Stimulated activated CD8-positive, alpha-beta memory T cell treated with anti-CD3 and anti-CD28 coated beads, Interleukin-4, amount 100 ng/mL, for 24 hours (primary cell): ENCODE results near the gene PCTP.

ENCODE experiments used
- DNase-seq: peaks from one replicate; pipeline ENCODE4 v3.0.0-alpha.2; 2020; ENCODE audit warnings: low read depth

Gene PCTP

GRCh38 chr17:55806745-55807495, 56.1 kb downstream of the PCTP start:
- no peak for DNase-seq

DNA sequence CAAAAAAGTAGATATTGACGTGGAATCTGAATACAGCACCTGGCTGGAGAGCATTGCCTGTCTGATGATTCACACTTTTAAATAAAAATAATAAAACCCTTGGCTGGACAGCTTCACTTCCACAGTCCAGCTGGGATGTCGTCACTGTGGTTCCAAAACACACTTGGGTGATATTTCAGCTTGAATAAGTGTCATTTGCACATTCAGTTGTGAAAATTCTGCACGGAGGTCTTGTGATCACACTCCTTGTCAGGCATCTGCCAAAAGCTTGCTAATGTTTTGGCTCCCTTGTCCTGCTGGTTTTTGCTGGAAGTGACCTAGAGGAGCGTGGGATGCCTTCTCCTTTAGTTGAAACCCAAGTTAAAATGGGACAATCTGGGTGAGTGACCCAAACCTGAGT, 60.7 kb downstream of the PCTP start:
- no peak for DNase-seq

DNA sequence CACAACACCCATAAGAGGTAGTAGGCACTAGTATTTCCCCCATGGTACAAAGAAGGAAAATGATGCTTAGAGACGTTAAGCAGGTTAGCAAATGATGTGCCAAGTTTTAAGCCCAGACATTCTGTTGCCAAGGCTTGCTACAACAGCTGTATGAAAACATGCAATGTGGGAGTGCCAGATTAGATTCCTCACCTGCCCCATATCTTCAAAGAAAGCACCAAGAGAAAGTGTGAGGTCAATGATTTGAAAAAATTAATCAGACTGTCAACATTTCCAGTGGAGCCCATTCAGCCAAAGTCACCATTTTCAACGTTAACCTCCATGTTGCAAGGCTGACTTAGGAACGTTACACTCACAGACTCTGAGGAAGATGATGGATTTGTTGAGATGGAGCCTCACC, 61.5 kb downstream of the PCTP start:
- no peak for DNase-seq

DNA sequence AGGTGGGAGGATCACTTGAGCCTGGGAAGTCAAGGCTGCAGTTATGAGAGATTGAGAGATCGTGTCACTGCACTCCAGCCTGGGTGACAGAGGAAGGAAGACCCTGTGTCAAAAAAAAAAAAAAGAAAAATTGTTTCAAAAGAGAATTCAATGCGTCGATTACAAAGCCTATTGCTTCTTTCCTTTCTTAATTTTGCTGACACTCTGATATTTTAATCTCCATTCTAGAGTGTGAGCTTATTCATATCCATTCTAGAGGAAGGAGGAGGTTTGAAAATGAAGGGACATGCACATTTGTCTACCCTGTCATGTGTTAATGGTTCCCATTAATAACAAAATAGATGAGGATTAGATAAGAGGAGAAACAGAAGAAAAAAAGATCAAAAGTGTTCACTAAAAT, 63.1 kb downstream of the PCTP start:
- no peak for DNase-seq

GRCh38 chr17:55814377-55814776, 63.5 kb downstream of the PCTP start:
- DNase-seq: no peak

DNA sequence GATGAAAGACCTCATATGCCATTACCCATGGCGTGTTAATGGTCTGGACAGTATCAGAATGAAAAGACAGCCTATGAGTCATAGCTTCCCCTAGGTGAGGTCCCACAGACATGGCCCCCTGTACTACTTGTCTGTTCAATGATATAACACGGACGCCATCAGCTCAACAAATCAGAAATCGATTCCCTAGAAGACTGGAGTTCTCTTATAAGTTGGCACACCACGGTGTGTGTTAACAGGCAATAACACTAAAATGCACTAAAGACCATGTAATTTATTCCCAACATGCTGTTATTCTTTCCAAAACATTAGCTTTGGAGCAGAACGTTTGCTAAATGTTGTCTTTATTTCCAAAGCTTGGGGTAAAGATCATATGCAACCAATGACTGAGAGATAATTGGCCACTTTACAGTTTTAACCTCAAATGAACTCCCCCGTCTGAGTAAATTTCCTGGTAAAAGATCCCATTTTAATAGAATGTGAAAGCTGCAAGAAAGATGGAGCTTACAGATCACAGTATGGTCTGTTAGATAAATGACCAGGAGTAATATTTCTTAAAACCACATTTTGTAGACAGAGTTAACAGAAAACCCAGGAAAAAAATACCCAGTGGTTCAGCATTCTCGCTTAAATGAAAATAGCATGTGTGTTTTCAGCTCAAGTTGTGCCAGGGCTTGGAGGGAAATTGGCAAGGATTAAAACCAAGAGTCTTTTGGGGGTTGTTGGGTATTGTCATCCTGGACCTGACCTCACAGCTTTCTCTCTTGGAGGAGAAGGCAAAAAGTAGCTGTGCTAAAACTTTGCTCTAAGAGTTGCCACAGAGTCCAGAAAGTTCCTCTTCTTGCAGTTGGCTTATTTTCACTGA, 65.9 kb downstream of the PCTP start:
- no peak for DNase-seq

GRCh38 chr17:55817397-55817709, 66.5 kb downstream of the PCTP start:
- DNase-seq: no peak

DNA sequence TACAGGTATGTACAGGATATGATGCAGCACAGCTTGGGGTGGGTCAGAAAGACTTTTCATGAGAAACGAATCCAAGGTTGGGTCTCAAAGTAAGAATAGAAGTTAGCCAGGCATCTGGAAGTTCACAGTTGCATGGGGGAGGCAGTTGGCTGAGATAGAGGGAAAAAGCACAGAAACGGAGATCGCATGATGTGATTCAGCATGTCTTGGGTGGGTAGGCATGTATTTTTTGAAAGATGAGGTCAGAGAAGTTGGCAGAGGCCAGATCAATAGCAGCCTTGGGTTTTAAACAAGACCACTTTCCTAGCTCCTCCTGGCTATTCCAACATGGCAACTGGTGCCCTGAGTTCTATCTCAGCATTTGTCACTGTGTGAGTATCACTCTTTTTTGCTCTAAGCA, 67.2 kb downstream of the PCTP start:
- DNase-seq: no peak

GRCh38 chr17:55818451-55819375, 67.9 kb downstream of the PCTP start:
- no peak for DNase-seq

DNA sequence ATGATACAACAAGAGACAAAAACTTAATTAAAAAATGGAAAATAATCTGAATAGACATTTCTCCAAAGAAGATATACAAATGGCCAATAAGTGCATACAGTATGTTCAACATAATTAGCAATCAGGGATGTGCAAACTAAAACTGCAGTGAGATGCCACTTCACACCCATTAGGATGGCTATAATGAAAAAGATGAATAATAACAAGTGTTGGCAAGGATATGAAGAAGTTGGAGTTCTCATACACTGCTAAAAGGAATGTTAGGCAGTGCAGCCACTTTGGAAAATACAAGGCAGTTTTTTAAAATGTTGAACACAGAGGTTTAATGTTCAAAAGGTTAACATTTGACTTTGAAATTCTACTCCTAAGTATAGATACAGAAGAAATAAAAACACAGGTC, 69.8 kb downstream of the PCTP start:
- no peak for DNase-seq

DNA sequence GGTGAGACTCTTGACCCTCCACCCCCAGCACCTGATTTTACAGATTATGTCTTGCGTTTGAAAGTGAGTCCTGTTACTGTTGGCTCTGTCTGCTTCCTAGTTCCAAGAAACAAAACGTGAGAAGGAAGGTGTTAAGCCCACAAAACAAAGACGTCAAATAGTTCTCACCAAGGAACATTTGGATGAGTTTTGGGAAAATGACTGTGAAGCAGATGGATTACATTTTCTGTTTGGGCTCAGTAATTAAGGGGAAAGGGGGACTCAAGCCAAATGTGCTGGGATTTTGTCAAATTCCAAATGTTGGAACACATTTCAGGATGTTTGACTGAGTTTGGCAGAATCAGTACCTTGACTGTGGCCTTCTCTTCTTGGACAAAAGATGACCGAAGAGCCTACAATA, 71.2 kb downstream of the PCTP start:
- no peak for DNase-seq

DNA sequence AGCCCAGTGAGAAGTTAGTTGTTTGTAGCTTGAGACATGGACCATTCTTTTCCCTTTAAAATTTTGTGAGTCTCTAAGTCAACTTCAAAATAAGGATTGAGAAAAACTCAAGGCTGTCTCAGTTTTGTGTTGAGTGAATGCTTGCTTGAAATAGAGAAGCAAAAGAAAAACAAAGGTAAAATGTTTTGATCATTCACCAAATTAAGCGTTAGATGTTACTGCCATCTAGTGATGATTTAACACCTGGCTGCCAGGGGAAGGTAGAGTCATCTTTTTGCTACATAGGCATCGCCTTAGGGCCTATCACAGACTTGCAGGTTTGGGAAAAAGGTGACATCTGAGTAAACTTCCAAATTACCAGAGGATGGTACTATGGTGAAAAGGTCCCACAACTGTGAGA, 74.4 kb downstream of the PCTP start:
- no peak for DNase-seq
